ENCODE results near the gene PITX2.

PITX2 gene

DNA sequence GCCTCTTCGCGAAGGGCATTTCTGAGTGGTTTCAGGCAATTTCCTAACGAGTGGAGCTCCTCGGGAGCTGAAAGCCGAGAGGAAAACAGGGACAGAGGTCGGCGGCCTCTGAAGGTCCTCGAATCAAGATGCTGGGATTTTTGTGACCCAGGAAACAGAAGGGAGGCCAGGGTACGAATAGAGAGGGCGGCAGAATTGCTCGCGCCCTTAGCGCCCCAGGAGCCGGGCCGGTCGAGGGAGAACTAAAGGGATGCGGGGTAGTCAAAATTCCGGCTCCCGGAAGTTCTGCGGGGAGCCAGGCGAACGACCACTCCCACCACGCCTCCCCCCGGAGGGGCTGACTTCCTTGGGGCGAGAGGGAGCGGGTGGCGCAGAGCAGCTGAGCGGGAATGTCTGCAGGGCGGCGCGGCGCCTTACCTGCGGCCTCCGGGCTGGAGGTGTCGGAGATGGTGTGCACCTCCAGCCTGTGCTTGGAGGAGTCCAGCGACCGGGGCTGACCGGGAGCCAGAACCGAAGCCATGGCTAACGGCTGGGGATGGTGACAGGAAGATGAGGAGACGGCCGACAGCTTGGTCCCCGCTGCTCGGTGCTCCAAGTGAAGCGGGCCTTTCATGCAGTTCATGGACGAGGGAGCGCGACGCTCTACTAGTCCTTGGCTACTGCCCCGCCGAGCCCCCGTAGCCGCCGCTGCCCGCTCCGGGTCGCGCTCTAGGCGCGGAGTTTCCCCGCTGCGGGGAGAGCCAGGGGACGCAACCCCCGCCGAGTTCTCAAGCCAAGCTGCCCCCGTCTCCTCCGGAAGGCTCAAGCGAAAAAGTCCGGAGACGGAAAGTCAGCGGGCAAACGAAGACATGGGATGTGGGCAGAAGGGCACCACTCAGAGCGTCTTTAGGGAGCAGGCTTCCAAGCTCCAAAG is 782 bp downstream of the PITX2 start:
- DNase-seq: no peak

DNA sequence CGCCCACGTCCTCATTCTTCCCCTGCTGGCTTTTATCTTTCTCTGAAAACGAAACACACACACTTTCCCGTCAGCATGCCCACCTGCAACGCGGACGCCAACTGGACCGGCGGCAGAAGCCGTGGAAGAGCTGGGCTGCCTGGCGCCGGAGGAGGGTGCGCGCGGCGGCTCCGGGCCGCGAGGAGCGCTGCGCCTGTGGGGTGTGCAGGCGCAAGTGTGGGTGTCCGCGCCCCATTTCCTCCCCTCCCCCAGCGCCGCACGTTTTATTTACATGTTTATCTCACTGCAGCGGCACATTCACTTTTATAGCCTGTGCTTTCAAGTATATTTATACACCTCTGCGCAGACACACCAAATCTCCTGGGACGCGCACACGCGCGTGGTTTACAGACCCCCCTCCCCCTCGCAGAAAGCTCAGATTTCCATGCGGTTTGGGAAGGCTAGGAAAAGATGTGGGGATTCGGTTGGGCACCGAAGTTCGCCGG is 1.5 kb downstream of the PITX2 start:
- DNase-seq: no peak

DNA sequence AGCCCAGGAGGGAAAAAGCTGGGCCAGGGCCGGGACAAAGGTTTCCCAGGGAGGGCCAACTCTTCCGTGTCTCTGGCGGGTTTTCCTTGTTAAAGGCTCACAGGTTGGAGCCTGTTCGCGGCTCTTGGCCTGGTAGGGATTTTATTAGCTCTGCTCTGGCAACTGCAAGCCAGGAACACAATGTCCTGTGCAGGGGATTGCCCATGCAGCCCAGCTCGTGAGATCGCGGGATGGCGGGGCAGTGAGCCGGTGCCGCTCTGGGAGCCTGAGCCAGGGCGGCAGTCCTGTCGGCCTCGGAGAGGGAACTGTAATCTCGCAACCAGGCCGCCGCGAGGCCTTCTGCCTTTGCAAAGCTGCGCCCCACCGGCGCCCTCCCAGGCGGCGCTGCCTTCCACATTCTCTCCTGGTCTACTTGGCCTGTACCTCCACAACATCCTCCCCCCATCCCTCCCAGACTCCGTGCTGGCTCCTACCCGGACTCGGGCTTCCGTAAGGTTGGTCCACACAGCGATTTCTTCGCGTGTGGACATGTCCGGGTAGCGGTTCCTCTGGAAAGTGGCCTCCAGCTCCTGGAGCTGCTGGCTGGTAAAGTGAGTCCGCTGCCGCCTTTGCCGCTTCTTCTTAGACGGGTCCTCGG is 2.1 kb downstream of the PITX2 start:
- peak; percentile 70 for DNase-seq

DNA sequence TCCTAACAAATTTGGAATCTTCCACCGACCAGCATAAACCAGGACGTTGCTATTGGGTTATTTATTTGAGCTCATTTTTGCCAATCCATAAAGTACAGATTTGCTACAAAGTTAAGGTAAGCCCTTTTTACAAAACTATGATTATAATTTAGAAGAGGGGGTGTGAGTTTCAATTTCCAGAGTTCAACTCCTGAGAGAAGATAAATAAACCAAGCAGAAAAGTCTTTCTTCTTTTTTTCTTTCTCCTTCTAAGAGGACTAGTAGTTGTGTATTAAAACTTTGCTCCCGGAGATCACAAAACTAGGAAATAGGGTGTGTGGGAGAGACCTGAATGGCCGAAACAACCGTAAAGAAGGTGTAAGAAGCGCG is 2.6 kb downstream of the PITX2 start:
- DNase-seq: no peak

DNA sequence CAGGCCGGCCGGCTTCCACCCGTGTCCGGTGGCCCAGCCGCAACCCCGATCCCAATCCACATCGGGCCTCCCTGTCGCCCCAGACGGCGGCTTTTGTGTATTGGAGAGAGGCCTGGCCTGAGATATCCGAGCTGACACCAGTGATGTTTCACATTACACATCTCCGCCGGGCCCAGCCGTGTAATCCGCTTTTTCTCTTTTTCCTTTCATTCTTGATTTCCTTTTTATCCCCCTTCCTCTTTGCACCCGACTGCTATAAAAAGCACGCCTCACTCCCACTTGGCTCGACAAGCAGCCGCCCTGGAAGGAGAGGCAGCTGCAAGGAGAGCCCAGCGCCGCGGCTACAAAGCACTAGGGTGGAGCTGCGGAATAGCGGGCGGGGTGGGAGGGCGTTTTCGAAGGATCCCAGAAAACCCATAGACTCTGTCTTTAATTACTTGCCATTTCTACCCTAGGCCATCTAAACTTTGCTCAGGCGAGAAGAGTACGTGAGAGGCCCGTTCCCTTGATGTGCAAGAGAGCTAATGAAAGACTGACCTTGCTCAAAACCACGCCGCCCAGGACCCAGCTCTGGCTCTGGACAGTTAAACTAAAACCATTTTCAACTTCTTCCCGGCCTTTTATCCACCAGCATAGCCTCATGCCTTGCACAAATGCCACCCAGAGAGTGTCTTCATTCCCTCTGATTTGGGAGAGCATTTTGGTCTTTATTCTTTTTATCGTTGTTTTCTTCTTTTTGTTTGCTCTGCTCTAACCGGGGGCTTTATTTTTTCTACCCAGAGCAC is 3.2 kb downstream of the PITX2 start:
- DNase-seq: no peak

DNA sequence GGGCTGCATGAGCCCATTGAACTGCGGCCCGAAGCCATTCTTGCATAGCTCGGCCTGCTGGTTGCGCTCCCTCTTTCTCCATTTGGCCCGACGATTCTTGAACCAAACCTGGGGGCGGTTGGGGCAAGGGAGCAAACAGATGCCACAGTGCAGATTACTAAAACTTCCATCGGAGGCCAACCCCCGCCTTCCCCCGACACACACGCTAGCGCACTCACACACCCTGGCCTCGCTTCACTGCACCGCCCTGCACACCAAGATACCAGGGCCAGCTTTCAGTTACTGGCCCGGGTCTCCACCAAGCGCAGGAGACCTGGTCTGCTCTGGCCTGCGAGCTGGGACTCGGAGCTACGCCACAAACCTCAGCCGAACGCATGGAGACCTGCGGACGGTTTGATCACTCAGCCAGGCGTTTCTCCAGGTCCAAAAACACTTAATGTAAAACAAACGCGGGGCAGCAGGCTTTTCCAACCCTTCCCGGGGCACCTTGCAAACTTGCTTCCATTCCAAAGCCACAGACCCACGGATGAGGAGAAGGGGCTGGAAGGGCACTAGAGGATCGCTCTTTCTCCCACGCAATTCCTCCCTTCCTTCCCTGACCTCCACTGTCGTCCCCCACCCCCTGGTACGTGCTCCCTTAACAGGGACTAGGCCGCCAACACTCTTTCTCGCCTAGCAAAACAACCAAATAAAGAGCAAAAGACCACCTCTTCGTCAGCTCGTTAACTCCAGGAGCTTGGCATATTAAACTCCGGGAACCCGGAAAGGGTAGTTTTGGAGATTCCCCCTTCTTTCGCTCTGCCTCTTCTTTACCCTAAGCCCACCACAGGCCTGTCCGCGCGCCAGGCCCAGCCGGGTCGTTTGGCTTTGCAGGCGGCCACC is 4.1 kb downstream of the PITX2 start:
- DNase-seq: no peak

DNA sequence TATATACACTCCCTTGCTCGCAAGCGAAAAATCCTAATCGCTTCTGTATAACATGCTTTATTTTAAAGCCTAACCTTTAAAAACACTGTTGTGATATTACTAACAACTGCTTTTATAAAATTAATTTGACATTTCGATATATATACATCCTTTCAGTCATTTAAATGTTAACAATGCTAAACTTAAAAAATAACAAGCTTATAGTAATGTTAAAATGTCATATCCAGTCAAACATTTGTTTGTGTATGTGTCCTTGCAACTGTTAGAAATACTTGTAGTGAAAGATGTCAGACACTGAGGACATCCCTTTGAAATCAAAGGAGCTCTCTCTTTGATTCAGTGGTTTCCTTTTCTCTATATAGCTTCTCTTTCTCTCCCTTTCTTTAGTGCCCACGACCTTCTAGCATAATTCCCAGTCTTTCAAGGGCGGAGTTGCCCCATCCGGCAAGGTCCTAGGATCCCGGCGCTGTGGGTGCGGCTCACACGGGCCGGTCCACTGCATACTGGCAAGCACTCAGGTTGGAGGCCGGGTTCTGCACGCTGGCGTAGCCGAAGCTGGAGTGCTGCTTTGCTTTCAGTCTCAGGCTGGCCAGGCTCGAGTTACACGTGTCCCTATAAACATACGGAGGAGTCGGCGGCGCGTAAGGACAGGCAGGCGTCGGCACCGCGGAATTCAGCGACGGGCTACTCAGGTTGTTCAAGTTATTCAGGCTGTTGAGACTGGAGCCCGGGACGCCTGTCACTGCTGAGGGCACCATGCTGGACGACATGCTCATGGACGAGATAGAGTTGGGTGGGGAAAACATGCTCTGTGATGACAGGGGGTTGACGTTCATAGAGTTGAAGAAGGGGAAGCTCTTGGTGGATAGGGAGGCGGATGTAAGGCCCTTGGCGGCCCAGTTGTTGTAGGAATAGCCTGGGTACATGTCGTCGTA is 5.0 kb downstream of the PITX2 start:
- no peak for DNase-seq

DNA sequence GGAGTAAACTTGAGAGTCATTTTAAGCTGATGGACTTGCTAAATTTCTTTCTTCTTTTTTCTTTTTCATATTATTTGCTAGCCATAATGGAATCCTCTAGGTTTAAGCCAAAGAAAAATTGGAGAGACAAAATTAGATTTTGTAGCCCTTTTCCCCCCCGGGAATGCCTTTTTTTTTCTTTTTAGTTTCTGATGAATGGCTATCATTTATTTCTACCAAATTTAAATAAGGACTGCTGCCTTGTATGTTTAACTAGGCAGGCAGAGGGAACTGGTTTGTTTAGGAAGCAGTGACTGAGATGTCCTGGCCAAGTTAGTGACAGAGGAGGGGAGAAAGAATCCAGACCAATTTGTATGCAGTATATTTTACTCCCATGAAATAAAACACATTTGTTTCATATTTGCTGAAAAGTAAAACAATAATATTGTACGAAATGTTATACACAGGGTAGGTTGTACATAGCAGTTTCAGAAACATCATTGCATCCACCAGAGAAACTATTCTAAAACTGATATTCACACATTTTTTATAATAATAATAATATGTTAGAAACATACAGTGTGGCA is 5.7 kb downstream of the PITX2 start:
- DNase-seq: no peak

DNA sequence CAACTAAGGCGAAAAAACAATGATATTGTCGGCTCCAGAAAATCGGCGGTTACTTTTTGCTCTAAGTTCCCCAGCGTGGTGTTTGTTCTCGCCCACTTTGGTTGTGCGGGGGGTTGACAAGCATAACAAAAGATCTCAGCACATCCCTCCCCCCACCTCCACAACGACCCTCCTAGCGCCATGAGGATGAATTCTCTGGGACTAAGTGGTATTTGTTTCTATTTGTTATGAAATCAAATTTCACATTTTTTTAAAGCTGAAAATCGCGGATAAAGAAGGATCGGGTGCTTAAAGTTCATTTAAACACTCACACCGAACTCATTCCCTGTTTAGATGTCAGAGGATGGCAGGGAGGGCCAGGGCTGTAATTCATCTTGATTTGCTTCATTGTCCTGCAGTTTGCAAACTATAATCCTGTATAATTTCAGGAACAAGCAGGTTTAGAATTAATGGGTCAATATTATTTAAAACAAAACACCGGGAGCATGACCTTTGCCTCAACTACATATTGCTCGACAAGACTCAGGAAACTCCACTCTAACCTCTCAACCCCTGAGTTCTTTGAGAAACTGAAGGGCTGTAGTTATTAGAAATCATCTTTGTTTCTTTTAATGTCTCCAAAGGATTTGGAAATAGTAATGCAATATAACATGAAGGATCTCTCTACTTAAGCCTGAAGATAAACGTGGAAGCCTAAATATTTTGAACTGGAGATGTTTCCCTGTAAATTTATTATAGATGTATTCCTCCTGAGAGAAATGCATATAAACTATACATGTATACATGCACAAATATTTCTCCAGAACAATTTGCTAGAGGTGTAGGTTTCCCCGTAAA is 6.4 kb downstream of the PITX2 start:
- DNase-seq: no peak

DNA sequence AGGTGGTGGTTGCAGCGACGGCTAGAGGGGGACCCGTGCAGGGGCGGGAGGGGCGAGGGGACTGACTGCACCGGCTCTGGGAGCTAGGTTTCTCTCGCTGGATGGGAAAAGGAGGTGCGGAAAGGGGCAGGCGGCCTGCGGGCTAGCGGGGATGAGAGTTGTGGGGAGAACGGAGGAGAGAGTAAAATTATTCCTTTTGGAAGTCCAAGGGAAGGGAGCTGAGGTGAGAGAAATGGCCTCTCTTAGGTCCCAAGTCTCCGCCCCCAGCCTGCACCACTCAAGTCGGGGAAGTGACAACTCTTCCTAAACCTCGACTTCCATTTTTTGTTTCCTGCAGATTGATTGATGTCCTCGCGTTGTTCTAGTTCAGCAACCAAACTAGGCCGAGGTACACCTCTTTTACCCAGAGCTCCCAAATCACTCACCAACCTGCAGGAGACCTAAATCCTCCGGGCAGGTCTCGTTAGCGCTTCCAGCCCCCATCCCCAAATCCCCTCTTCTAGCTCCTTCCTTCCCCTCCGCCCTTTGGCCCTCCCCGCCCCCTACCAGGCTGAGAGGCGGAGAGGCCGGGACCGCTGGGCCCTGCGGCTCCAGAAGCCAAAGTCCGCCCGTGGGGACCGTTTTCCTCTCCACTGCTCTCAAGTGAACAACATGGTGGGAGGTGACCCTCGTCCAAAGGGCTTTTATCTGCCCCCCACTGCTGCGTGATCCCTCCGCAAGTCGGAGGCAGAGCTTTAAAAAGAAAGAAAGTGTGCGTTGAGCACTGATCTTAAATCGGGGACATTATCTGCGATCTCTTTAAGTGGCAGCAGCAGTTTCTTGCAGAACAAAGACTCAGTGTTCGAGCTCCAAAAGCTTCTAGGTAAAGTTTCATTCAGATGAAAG is 7.3 kb downstream of the PITX2 start:
- DNase-seq: no peak

DNA sequence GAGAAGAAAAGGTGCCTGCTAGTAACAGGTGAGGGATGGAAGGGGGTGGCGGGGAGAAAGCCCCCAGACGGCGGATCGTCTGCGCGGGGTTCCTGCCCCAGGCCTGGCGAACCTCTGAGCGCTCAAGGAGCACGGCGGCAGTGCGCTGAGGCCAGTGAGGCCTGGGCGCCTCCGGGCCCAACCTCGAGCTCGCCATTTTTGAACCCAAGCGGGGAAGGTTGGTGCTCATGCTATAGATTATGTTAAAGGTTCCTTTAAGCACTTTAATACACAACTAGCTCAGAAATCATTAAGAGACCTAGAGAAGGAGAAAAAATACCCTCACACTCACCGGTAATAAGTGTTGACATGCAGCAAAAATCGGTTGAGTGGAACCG is 7.9 kb downstream of the PITX2 start:
- no peak for DNase-seq

DNA sequence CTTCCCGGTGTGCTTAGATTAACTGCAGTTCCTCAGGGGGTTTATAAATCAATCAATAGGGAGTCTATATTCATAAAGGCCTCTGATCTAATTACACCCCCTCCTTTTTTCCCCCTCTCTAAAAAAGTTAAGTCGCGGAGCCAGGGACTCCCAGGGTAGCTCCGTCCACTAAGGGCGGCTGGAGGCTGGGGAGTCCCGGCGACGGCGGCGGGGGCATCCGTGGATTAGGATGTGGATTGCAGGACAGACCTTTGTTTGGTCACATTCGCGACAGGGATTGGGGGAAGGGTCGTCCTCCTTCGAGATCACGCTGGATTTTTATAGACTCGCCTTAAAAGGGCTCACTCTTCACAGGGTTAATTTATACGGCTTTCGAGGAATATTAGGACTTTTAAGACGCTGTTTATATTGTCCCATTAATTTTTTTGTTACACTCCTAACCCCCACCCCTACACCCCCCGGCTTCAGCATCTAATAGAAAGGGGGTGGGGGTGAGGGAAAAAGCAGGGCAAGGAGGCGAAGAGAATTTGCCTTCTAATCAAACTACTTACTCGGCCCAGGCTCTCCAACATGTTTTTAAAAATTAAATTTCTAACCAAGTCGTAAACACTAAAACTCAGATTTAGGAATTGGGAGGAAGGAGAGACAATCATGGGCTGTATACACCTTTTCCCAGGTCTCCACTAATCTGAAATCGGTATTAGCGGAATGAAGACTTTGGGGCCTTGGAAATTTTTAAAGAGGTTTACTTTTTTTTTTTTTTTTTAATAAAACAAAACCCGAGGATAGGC is 8.5 kb downstream of the PITX2 start:
- DNase-seq: no peak

DNA sequence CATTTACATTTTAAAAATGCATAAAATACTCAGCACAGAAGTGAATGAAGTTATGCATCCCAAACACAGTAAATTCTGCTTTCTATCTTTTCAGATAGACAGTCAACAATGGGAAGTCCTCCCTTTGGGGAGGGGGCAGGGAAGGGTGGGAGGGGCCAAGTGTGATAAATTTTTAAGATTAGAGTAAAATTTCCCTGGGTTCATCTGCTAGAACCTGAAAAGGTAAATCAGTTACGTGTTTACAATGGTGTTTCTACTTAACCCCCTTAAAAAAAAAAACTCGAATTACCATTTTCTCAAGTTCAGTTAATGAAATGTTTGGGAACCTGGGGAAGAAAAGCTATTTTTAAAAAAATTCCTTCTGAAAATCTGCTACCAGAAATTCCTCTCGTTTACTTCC is 9.1 kb downstream of the PITX2 start:
- no peak for DNase-seq

DNA sequence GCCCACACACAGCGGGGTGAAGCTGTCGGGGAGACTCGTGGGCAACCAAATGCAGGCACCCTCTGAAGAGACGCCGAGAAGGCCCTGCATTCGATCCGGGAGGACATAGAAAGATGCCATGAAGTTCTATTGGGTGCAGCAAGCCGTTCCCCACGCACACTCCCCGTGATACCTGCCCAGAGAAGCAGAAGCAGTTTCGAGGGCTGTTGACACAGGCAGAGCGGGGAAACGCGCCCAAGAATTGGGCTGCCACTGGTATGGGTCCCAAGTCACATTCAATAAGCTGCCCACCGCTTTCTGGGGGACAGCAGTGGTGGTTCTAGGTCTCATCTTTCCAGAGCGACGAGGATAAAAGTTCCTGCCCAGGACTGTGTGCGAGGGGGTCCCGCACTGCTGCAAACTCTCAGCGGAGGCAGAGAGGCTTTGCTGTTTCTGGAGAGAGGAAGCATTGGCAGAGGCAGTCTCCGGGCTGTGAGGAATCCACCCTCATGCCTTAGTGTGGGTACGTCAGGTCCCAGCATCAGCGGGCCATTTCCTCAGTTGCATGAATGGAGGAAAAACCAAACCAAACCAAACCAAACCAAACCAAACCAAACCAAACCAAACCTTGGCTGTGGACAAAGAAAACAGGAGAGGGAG is 10.1 kb downstream of the PITX2 start:
- no peak for DNase-seq

DNA sequence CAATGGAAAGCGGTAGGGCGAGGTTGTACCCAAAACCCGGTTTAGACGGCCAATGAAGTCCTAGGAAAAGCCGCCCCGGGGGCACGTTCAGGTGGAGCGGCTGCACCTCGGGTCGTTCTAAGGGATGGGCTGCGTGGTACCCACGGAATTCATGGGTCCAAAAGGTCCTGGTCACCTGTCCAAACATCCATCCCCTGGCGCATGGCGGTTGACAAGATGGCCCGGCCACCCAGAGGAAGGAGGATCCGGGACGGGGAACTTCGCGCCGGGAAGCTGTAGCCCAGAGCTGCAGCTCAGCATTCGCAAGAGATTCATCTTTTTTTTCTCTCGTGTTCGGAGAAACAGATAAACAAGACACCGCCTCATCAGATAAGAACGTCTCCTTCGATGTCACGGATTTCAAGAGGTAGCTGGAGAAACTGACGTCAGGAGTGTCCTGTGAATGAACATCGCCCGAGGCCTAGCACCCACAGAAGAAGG is 10.9 kb downstream of the PITX2 start:
- no peak for DNase-seq

DNA sequence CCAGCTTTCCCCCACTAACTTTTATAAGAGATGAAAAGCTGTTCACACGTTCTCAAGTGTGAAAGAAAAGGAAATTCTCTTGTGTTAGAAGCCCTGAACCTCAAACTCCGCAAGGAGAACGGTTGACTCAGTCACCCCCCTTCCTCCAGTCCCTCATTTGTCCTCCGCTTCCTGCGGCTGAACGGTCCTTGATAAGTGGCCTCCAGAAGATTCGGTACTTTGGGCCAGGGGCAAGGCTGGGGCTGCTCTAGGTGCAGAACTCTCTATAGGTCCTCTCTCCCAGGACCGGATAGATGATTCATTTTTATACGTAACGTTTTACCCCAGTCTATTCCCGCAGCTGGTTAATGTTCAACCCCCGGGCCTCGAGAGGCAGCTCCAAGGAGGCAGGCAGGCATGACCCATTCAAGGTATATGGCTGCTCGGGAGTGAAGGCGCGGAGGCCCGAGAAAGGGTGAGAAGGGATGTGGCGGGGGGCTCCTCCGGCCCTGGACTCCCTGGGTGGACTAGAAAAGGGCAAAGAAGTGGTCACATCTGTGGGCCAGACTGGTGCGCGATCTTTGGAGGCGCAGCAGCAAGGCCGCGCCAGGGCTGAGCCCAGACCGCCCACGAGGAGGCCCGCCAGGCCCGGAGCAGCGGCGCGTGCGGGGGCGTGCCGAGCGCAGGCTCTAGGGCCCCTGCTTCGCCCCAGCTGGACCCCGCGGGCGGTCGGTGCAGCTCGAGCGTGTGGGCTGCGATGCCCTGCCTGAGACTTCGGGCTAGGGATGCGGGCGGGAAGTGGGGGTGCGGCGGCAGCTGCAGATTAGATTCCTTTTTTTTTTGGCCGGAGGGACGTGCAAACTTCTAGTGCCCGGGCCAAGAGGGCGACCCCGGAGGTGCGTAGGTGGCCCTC is 11.7 kb downstream of the PITX2 start:
- DNase-seq: no peak

DNA sequence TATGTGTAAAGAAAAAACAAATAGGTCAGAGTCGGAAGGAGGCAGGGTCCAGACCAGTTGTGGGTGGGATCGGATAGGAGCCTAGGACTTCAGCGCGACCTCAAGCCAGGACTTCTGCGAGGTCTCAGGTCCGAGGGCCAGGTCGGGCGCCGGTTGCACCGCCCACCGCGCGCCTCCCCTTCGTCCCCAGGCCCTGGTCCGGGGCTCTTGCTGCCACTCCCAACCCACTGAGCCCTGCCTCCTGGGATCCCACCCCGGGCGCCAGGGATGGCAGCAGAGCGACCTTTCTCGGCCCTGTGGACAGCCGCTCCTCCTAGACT is 12.3 kb downstream of the PITX2 start:
- DNase-seq: no peak

Measured in hematopoietic multipotent progenitor cell treated with erythropoietin and hydrocortisone succinate and interleukin-3 and kit ligand, for 4 days (in vitro differentiated cells).